Trophoblast cell (in vitro differentiated cells and primary cell): ENCODE measurements around the gene PRKN.

Experiments used
- DNase-seq, 2 donors: peaks; one replicate each; pipeline ENCODE4 v3.0.0-alpha.2; 2016
- H2AFZ ChIP-seq: 2 replicates; pipeline ENCODE4 v1.6.1; 2013; ENCODE audit warnings: low read length, moderate library complexity, mild to moderate bottlenecking; ENCODE audit not compliant: insufficient read depth, poor library complexity
- H2AK5ac ChIP-seq: 2 replicates; pipeline ENCODE4 v1.6.1; 2013; ENCODE audit warnings: mild to moderate bottlenecking, low read length
- H2BK120ac ChIP-seq: 2 replicates; pipeline ENCODE4 v1.6.1; 2013; ENCODE audit warnings: low read length, mild to moderate bottlenecking, moderate library complexity; ENCODE audit not compliant: insufficient read depth, poor library complexity
- H2BK12ac ChIP-seq: 2 replicates; pipeline ENCODE4 v1.6.1; 2013; ENCODE audit warnings: mild to moderate bottlenecking, low read length, moderate library complexity
- H2BK5ac ChIP-seq: 2 replicates; pipeline ENCODE4 v1.6.1; 2013; ENCODE audit warnings: low read length, low read depth, moderate library complexity, mild to moderate bottlenecking; ENCODE audit not compliant: poor library complexity
- H3K14ac ChIP-seq: 2 replicates; pipeline ENCODE4 v1.6.1; 2013; ENCODE audit warnings: mild to moderate bottlenecking, low read length
- H3K18ac ChIP-seq: 2 replicates; pipeline ENCODE4 v1.6.1; 2013; ENCODE audit warnings: mild to moderate bottlenecking, low read length
- H3K23ac ChIP-seq: 2 replicates; pipeline ENCODE4 v1.6.1; 2013; ENCODE audit warnings: low read length
- H3K27ac ChIP-seq: 2 replicates; pipeline ENCODE4 v1.5.1; 2013; ENCODE audit warnings: low read depth, mild to moderate bottlenecking, inconsistent platforms, low read length, moderate library complexity
- H3K27me3 ChIP-seq: 2 replicates; pipeline ENCODE4 v1.6.1; 2013; ENCODE audit warnings: inconsistent platforms, mild to moderate bottlenecking, low read length, moderate library complexity; ENCODE audit not compliant: insufficient read depth
- H3K36me3 ChIP-seq, 2 experiments: 1 replicate in 1 of 2; 2 replicates in 1 of 2; pipeline ENCODE4 v1.6.1; 2013; ENCODE audit warnings: low read length in 2 of 2, mild to moderate bottlenecking in 2 of 2, moderate library complexity in 1 of 2; ENCODE audit not compliant: insufficient read depth in 2 of 2, control insufficient read depth in 1 of 2
- H3K4ac ChIP-seq: 2 replicates; pipeline ENCODE4 v1.6.1; 2013; ENCODE audit warnings: low read depth, mild to moderate bottlenecking, low read length, moderate library complexity
- H3K4me1 ChIP-seq, 2 experiments: 1 replicate in 1 of 2; 2 replicates in 1 of 2; pipeline ENCODE4 v1.6.1; 2013; ENCODE audit warnings: low read length in 2 of 2, mild to moderate bottlenecking in 2 of 2, moderate library complexity in 1 of 2; ENCODE audit not compliant: insufficient read depth in 2 of 2, control insufficient read depth in 1 of 2
- H3K4me2 ChIP-seq: 2 replicates; pipeline ENCODE4 v1.6.1; 2013; ENCODE audit warnings: inconsistent platforms, mild to moderate bottlenecking, low read length, moderate library complexity
- H3K4me3 ChIP-seq: 2 replicates; pipeline ENCODE4 v1.5.1; 2013; ENCODE audit warnings: mild to moderate bottlenecking, low read depth, low read length, inconsistent platforms
- H3K79me1 ChIP-seq: one replicate; pipeline ENCODE4 v1.6.1; 2013; ENCODE audit warnings: low read length
- H3K79me2 ChIP-seq: 2 replicates; pipeline ENCODE4 v1.6.1; 2013; ENCODE audit warnings: low read length, mild to moderate bottlenecking; ENCODE audit not compliant: control insufficient read depth, insufficient read depth, poor library complexity
- H3K9ac ChIP-seq: 2 replicates; pipeline ENCODE4 v1.6.1; 2013; ENCODE audit warnings: mild to moderate bottlenecking, low read length
- H3K9me3 ChIP-seq: 2 replicates; pipeline ENCODE4 v1.6.1; 2013; ENCODE audit warnings: low read depth, mild to moderate bottlenecking, control low read depth, inconsistent platforms, low read length; ENCODE audit not compliant: insufficient read depth
- H4K12ac ChIP-seq: 2 replicates; pipeline ENCODE4 v1.6.1; 2013; ENCODE audit warnings: low read depth, mild to moderate bottlenecking, low read length, moderate library complexity
- H4K8ac ChIP-seq: 2 replicates; pipeline ENCODE4 v1.6.1; 2013; ENCODE audit warnings: low read depth, mild to moderate bottlenecking, low read length, moderate library complexity
- H4K91ac ChIP-seq: one replicate; pipeline ENCODE4 v1.6.1; 2013; ENCODE audit warnings: low read depth, mild to moderate bottlenecking, low read length, moderate library complexity
- WGBS: extraction: QIAGEN DNeasy Blood & Tissue Kit; methylation state at CpG from one replicate; pipeline ENCODE4 v1.1.7; 2013; ENCODE audit warnings: missing lambda C conversion rate; ENCODE audit not compliant: insufficient read length, insufficient coverage; ENCODE audit errors: extremely low coverage; 5-methylcytosine and 5-hydroxymethylcytosine counted together

The PRKN gene

GRCh38 chr6:161305860-161306259 is 1421.7 kb downstream of the PRKN start:
- no peak overlapping the region for H3K18ac ChIP-seq
- no peak for DNase-seq
- H3K14ac ChIP-seq, result no peak overlapping the region
- no peak overlapping the region for H4K8ac ChIP-seq
- H3K9me3 ChIP-seq, result no peaks in the 10 kb centered on the region
- H3K79me2 ChIP-seq, result no peaks in the 10 kb centered on the region
- no peak overlapping the region for H4K12ac ChIP-seq
- no peak overlapping the region for H2BK5ac ChIP-seq
- H4K91ac ChIP-seq, result no peak overlapping the region
- H3K4me1 ChIP-seq, result no peaks in the 10 kb centered on the region
- H3K36me3 ChIP-seq, result no peaks in the 10 kb centered on the region
- H3K4me3 ChIP-seq, result no peak overlapping the region
- WGBS, result no CpG with 5 or more reads among the region's 4 CpGs
- H2AFZ ChIP-seq, result no peak overlapping the region
- no peak overlapping the region for H2BK12ac ChIP-seq
- H3K27ac ChIP-seq, result no peak overlapping the region
- no peak overlapping the region for H3K23ac ChIP-seq
- no peaks in the 10 kb centered on the region for H3K79me1 ChIP-seq
- no peak overlapping the region for H3K4me2 ChIP-seq
- no peak overlapping the region for H2BK120ac ChIP-seq
- no peak overlapping the region for H3K4ac ChIP-seq
- no peaks in the 10 kb centered on the region for H3K27me3 ChIP-seq
- H3K9ac ChIP-seq, result no peak overlapping the region
- no peak overlapping the region for H2AK5ac ChIP-seq

- peak in 1 of 2 donors; percentile 52 for DNase-seq
- H3K23ac ChIP-seq, result no peak overlapping the region
- H2BK120ac ChIP-seq, result no peak overlapping the region
- H4K8ac ChIP-seq, result no peak overlapping the region
- H3K9ac ChIP-seq, result no peak overlapping the region
- WGBS, result no CpG with 5 or more reads among the region's 16 CpGs
- H3K36me3 ChIP-seq, result no peaks in the 10 kb centered on the region
- no peaks in the 10 kb centered on the region for H3K79me1 ChIP-seq
- no peak overlapping the region for H3K4ac ChIP-seq
- H2BK5ac ChIP-seq, result no peak overlapping the region
- no peak overlapping the region for H3K4me3 ChIP-seq
- no peak overlapping the region for H3K4me2 ChIP-seq
- H2AFZ ChIP-seq, result no peak overlapping the region
- H3K18ac ChIP-seq, result no peak overlapping the region
- no peak overlapping the region for H3K27ac ChIP-seq
- no peak overlapping the region for H4K12ac ChIP-seq
- H2AK5ac ChIP-seq, result no peak overlapping the region
- H3K4me1 ChIP-seq, result no peaks in the 10 kb centered on the region
- no peak overlapping the region for H3K14ac ChIP-seq
- H3K79me2 ChIP-seq, result no peaks in the 10 kb centered on the region
- H4K91ac ChIP-seq, result no peak overlapping the region
- H2BK12ac ChIP-seq, result no peak overlapping the region
- no peaks in the 10 kb centered on the region for H3K27me3 ChIP-seq
- no peaks in the 10 kb centered on the region for H3K9me3 ChIP-seq
Measured at GRCh38 chr6:161303628-161304340, 1423.8 kb downstream of the PRKN start.

GRCh38 chr6:161302949-161303348 is 1424.6 kb downstream of the PRKN start:
- no peak overlapping the region for H4K8ac ChIP-seq
- no CpG with 5 or more reads among the region's 6 CpGs for WGBS
- H3K14ac ChIP-seq, result no peak overlapping the region
- H3K9me3 ChIP-seq, result no peaks in the 10 kb centered on the region
- no peak overlapping the region for H4K91ac ChIP-seq
- no peak overlapping the region for H3K4me3 ChIP-seq
- peak overlapping the region; percentile 10 for H3K9ac ChIP-seq
- no peaks in the 10 kb centered on the region for H3K27me3 ChIP-seq
- no peak for DNase-seq
- H3K79me1 ChIP-seq, result no peaks in the 10 kb centered on the region
- H3K4me1 ChIP-seq, result no peaks in the 10 kb centered on the region
- H2AK5ac ChIP-seq, result no peak overlapping the region
- no peak overlapping the region for H3K23ac ChIP-seq
- no peaks in the 10 kb centered on the region for H3K36me3 ChIP-seq
- H2BK5ac ChIP-seq, result no peak overlapping the region
- no peak overlapping the region for H3K4me2 ChIP-seq
- H2BK12ac ChIP-seq, result no peak overlapping the region
- no peak overlapping the region for H2BK120ac ChIP-seq
- H3K18ac ChIP-seq, result no peak overlapping the region
- no peaks in the 10 kb centered on the region for H3K79me2 ChIP-seq
- no peak overlapping the region for H3K4ac ChIP-seq
- no peak overlapping the region for H2AFZ ChIP-seq
- no peak overlapping the region for H3K27ac ChIP-seq
- H4K12ac ChIP-seq, result no peak overlapping the region

GRCh38 chr6:161301338-161301737 is 1426.2 kb downstream of the PRKN start:
- no peaks in the 10 kb centered on the region for H3K36me3 ChIP-seq
- no peaks in the 10 kb centered on the region for H3K9me3 ChIP-seq
- no peaks in the 10 kb centered on the region for H3K4me1 ChIP-seq
- no peak overlapping the region for H2AFZ ChIP-seq
- no peaks in the 10 kb centered on the region for H3K79me2 ChIP-seq
- H3K4ac ChIP-seq, result no peak overlapping the region
- peak; percentile 71 to 74 for DNase-seq
- WGBS, result no CpG with 5 or more reads among the region's 2 CpGs
- H3K9ac ChIP-seq, result no peak overlapping the region
- H3K14ac ChIP-seq, result no peak overlapping the region
- no peak overlapping the region for H3K4me2 ChIP-seq
- no peak overlapping the region for H3K4me3 ChIP-seq
- no peak overlapping the region for H2AK5ac ChIP-seq
- no peak overlapping the region for H3K18ac ChIP-seq
- no peak overlapping the region for H3K23ac ChIP-seq
- no peak overlapping the region for H4K12ac ChIP-seq
- H2BK12ac ChIP-seq, result no peak overlapping the region
- H3K27me3 ChIP-seq, result no peaks in the 10 kb centered on the region
- no peak overlapping the region for H4K91ac ChIP-seq
- no peaks in the 10 kb centered on the region for H3K79me1 ChIP-seq
- H4K8ac ChIP-seq, result no peak overlapping the region
- H2BK5ac ChIP-seq, result no peak overlapping the region
- no peak overlapping the region for H2BK120ac ChIP-seq
- no peak overlapping the region for H3K27ac ChIP-seq
